ENCODE results near the gene ATP6V1A. TPM values are rescaled to one million over a fixed set of nuclear protein-coding genes. Genes with fewer than 3 reads are reported as not detected.
A peak's percentile ranks its signal among the peaks of the same experiment; 100 is the strongest.
"Not testable (repeated sequence)": the region's sequence is repeated elsewhere in the genome, so short reads cannot be mapped to it uniquely, and the experiment has no call there.

The ATP6V1A gene
- total RNA-seq, 2 donors from 2014 or later = 27.8 to 32.2 TPM

GRCh38 chr3:113839551-113839950, 92.7 kb downstream of the ATP6V1A start:
- Histone ChIP-seq H3K4me1 (ENCODE audit: control insufficient read depth in 1 of 2, low read depth in 2 of 2) (no peaks in the 10 kb centered on the region), H3K27me3 (replicated peaks; ENCODE audit: insufficient read depth) (no peaks in the 10 kb centered on the region), H3K36me3 (no peaks in the 10 kb centered on the region), H3K4me3 (peak overlapping the region; percentile 75), H3K9me3 (no peaks in the 10 kb centered on the region), H3K27ac (no peak overlapping the region)
- no peak for ATAC-seq (ENCODE audit: insufficient number of reproducible peaks, low FRiP score, low read depth)
- TF ChIP-seq, protein P1, sequence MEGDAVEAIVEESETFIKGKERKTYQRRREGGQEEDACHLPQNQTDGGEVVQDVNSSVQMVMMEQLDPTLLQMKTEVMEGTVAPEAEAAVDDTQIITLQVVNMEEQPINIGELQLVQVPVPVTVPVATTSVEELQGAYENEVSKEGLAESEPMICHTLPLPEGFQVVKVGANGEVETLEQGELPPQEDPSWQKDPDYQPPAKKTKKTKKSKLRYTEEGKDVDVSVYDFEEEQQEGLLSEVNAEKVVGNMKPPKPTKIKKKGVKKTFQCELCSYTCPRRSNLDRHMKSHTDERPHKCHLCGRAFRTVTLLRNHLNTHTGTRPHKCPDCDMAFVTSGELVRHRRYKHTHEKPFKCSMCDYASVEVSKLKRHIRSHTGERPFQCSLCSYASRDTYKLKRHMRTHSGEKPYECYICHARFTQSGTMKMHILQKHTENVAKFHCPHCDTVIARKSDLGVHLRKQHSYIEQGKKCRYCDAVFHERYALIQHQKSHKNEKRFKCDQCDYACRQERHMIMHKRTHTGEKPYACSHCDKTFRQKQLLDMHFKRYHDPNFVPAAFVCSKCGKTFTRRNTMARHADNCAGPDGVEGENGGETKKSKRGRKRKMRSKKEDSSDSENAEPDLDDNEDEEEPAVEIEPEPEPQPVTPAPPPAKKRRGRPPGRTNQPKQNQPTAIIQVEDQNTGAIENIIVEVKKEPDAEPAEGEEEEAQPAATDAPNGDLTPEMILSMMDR (IDR thresholded peaks at IDR 0.05) = no peak
- no peak for DNase-seq (ENCODE audit: low spot score)

DNA sequence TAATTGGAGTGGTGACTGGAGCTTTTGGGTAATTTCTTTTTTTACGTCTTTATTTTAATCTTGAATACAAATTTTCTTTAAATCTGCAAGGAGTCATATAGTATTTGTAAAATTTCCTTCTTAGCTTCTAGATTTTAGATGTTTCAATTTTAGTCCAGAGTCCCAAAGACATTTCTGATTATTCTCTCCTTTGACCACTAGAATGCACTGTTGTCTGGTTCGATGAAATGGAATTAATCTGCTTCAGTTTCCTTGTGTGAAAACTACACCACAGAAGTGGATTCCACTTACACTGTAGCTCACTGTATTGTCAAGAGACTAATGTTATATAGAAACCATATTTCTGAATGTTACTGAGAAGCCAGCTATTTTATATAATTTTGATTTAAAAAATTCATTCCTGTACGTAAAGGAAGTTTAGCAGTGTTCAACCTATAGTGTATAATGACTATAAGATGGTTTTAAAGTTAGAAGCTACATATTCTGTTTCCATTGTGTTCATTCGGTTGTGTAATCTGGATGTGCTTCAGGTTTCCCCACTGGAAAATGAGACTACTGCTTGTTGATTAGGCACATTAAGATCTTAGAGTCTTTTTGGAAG, 97.9 kb downstream of the ATP6V1A start:
- TF ChIP-seq, protein P1 (IDR thresholded peaks at IDR 0.05) = peak; percentile 48
- Histone ChIP-seq H3K9me3 (no peaks in the 10 kb centered on the region), H3K4me1 (ENCODE audit: control insufficient read depth in 1 of 2, low read depth in 2 of 2) (no peaks in the 10 kb centered on the region), H3K27ac (no peak overlapping the region), H3K27me3 (replicated peaks; ENCODE audit: insufficient read depth) (no peaks in the 10 kb centered on the region), H3K36me3 (no peaks in the 10 kb centered on the region), H3K4me3 (no peak overlapping the region)
- no peak for ATAC-seq (ENCODE audit: insufficient number of reproducible peaks, low FRiP score, low read depth)
- DNase-seq (ENCODE audit: low spot score) = no peak

DNA sequence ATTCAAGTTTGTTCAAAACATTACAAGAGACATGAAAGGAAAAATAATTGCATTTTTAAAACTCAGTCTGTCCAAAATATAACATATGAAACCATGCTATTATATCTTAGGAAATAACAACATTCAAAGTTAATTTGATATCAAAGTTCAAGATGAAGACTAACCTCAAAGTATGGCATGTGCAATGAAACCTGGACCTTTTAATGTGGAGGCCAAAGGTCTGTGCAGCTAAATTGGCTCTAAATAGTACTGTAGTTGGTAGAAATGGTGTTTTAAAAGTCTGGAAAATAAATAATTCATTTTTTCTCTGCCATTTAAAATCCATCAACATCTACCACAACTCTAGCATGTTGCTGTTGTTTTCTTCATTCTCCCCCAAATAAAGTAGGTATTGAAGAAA, 100.4 kb downstream of the ATP6V1A start:
- no peak for ATAC-seq (ENCODE audit: insufficient number of reproducible peaks, low FRiP score, low read depth)
- TF ChIP-seq, protein P1 (IDR thresholded peaks at IDR 0.05) = no peak
- H3K27ac ChIP-seq = no peak overlapping the region

GRCh38 chr3:113847664-113848461, 101.0 kb downstream of the ATP6V1A start:
- DNase-seq (ENCODE audit: low spot score) (no peak), ATAC-seq (ENCODE audit: insufficient number of reproducible peaks, low FRiP score, low read depth) (no peak)
- Histone ChIP-seq H3K27me3 (replicated peaks; ENCODE audit: insufficient read depth) (no peaks in the 10 kb centered on the region), H3K27ac (no peak overlapping the region), H3K4me1 (ENCODE audit: control insufficient read depth in 1 of 2, low read depth in 2 of 2) (no peaks in the 10 kb centered on the region), H3K36me3 (no peaks in the 10 kb centered on the region), H3K9me3 (no peaks in the 10 kb centered on the region), H3K4me3 (no peak overlapping the region)
- TF ChIP-seq, protein P1 (IDR thresholded peaks at IDR 0.05) = no peak

More for the DNA sequence above, 100.4 kb downstream of the ATP6V1A start:
- no peak for DNase-seq (ENCODE audit: low spot score)
- no peaks in the 10 kb centered on the region for H3K4me1 ChIP-seq (ENCODE audit: control insufficient read depth in 1 of 2, low read depth in 2 of 2)
- H3K4me3 ChIP-seq = no peak overlapping the region
- no peaks in the 10 kb centered on the region for H3K36me3 ChIP-seq
- H3K9me3 ChIP-seq = no peaks in the 10 kb centered on the region
- H3K27me3 ChIP-seq (replicated peaks; ENCODE audit: insufficient read depth) = no peaks in the 10 kb centered on the region

- not testable (repeated sequence) for H3K4me3 ChIP-seq; H3K36me3 ChIP-seq; ATAC-seq (ENCODE audit: insufficient number of reproducible peaks, low FRiP score, low read depth); H3K9me3 ChIP-seq; H3K27ac ChIP-seq; H3K4me1 ChIP-seq (ENCODE audit: control insufficient read depth in 1 of 2, low read depth in 2 of 2); H3K27me3 ChIP-seq (replicated peaks; ENCODE audit: insufficient read depth); DNase-seq (ENCODE audit: low spot score)
Measured at GRCh38 chr3:113849071-113849470, 102.2 kb downstream of the ATP6V1A start.

DNA sequence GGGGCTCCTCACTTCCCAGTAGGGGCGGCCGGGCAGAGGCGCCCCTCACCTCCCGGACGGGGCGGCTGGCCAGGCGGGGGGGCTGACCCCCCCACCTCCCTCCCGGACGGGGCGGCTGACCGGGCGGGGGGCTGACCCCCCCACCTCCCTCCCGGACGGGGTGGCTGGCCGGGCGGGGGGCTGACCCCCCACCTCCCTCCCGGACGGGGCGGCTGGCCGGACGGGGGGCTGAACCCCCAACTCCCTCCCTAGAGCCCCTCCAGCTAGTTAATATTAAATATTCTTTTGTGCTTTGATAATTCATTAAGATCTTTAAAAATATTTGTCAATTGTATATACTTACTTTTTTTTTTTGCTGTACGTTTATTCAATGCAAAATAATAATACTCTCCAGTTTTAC, 103.0 kb downstream of the ATP6V1A start:
- not testable (repeated sequence) for DNase-seq (ENCODE audit: low spot score); H3K36me3 ChIP-seq; H3K4me1 ChIP-seq (ENCODE audit: control insufficient read depth in 1 of 2, low read depth in 2 of 2); H3K9me3 ChIP-seq; H3K27ac ChIP-seq; ATAC-seq (ENCODE audit: insufficient number of reproducible peaks, low FRiP score, low read depth); H3K4me3 ChIP-seq; H3K27me3 ChIP-seq (replicated peaks; ENCODE audit: insufficient read depth)

DNA sequence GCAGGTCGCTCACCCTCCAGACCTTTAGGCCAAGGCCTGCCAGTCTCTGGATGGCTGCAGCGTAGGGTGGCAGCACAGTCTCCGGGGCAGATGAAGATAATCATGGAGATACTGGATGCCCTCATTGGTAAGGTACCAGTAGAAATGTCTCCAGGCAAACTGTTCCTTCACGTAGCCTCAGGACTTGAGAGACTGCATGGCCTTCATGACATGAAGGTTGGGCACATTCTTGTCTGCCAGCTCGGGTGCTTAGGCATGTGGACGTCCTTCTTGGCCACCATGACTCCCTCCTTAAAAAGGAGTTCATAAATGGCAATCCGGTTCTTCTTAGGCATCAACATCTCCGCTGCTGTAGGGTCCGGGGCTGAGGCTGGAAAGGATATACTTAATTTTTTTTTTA, 103.6 kb downstream of the ATP6V1A start:
- DNase-seq (ENCODE audit: low spot score); H3K27me3 ChIP-seq (replicated peaks; ENCODE audit: insufficient read depth); H3K36me3 ChIP-seq; H3K9me3 ChIP-seq; H3K4me1 ChIP-seq (ENCODE audit: control insufficient read depth in 1 of 2, low read depth in 2 of 2); ATAC-seq (ENCODE audit: insufficient number of reproducible peaks, low FRiP score, low read depth); H3K4me3 ChIP-seq; H3K27ac ChIP-seq: not testable (repeated sequence)

Data from thoracic aorta (tissue), 2 donors.